GM21576 (cell line): Measurements from ENCODE around the gene HOXB8.

Experiments used
- ATAC-seq: cut with Tn5 transposase; IDR thresholded peaks from one replicate; pipeline ENCODE4 v1.9.1; 2021; ENCODE audit warnings: mild to moderate bottlenecking, moderate library complexity; ENCODE audit not compliant: unreplicated experiment

The HOXB8 gene

DNA sequence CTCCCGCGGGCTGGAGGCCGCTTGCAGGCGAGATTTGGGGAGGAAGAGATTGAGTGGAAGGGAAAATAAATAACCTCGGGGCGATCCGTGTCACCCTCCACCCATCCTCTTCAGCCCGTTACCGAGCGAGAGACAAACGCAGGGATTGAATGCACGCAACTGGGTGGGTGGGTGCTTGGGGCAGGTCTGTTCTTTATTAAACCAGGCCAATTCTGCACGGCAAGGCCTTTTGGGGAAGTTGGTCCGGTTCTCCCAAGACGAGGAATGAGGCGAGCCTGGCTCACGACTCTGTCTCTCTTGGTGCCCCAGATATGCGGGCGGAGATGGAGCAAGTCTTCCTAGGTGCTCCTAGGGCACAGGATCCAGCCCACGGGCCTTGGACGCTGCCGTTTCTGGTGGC, 3.9 kb downstream of the HOXB8 start:
- no peak for ATAC-seq

GRCh38 chr17:48610282-48611211, 4.5 kb downstream of the HOXB8 start, which contains the start of gene HOXB7:
HOXB7 (minus strand) TSS chr17:48611017; CDS start chr17:48610918, 99 bp downstream.
- no peak for ATAC-seq

- ATAC-seq, result no peak
These were observed 5.3 kb downstream of the HOXB8 start for GRCh38 chr17:48609759-48610281.

GRCh38 chr17:48609033-48609432, 6.1 kb downstream of the HOXB8 start:
- no peak for ATAC-seq

- ATAC-seq, result no peak
These were observed 6.6 kb downstream of the HOXB8 start for GRCh38 chr17:48608494-48608834.

DNA sequence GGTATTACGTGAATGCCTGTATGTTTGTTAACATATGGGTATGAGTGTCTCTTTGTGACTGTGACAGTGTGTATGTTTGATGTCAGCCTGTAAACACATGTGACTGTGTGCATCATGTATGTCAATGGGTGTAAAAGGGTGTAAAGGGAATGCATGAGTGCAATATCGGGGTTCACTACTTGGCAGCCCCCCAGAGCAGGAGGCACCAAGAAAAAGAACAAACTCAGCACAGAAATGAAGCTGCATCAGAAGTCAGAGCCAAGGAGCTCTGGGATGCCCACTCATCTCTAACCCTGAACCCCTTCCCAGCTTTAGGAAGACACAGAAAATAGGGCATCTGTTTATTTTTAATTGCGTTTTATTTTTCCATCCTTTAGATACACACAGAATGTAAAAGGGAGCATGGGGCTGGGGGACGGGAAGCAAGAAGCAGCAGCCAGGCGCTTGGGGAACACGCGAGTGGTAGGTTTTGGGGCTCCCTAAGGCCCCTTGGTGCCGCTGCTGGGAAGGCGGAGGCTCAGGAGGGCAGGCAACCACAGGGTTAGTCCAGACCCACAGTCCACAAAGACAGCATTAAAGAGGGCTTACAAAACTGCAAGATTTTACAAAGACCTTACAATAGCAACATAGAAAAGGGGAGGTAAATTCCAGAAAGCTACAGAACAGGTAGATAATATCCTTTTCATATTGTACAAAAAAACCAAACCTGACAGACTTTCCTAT, 8.0 kb downstream of the HOXB8 start:
- ATAC-seq, result no peak

GRCh38 chr17:48605991-48606891, 8.9 kb downstream of the HOXB8 start:
- no peak for ATAC-seq

- ATAC-seq, result no peak
These were observed 9.6 kb downstream of the HOXB8 start for GRCh38 chr17:48605409-48605919.

DNA sequence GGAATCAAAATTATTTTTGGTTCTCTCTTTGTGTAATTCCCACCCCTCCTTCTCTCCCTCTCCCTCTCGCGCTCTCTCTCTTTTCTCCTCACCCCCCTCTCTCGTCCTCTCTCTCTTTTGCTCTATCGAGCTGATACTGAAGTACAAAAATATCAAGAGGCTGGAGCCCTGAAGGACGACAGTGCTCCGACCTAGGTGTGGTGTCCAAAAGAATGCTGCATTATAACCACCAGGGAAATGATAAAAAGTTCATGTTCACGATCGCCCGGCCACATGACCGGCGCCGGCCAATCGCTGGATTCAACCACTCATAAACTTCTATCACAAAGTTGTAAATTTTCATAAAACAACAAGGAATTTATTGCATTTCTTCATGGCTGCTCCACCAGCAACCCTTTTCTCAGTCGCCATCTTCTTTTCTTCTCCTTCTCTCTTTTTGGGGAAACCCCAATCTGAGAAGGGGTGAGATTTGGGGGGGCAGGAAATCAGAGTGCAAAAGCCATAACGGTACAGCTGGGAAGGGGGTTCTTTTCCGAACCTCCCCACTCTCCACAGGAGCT, 10.2 kb downstream of the HOXB8 start, which contains the start of gene HOXB6:
HOXB6 (minus strand) TSS at position 217 of the 560 bp plus-strand sequence. CDS start 6,836 bp downstream, outside the sequence.
- no peak for ATAC-seq

DNA sequence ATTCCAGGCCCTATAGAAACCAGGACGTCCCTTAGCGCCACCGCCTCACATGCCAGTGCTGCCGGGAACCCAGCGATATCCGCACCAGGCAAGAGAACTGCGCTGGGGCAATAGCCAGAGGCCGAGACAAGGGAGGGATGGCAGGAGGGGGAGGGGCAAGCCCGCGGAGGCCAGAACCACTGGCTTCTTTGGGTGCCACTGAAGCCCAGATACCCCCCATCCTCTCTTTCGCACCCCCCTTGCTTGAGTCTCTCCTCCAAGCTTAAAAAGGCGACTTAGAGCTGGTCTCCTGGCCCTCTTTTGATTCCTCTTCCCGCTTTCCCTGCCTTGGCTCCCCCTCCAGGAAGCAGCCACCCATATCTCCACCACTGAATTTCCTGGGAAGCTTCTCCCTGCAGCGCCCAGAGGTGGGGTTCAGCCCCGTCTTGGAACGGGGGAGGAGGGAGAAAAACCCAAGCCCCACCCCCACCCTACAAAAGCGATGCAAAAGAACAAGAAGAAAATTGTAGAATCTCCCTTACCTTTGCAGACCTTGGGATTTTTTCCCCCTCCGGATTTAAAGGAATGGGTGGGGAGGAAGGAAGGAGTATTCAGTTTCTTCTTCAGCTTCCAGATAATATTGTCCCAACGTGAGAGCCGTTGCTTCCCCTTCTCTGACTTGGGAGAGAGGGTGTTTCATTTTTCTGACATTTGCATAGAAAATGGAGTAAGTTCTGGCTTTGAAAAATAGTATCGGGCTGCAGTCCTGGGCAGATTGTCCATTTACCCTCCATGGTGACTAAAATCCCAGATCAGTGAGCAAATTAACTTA, 10.9 kb downstream of the HOXB8 start:
- ATAC-seq, result no peak

GRCh38 chr17:48601539-48602425, 13.3 kb downstream of the HOXB8 start:
- no peak for ATAC-seq

DNA sequence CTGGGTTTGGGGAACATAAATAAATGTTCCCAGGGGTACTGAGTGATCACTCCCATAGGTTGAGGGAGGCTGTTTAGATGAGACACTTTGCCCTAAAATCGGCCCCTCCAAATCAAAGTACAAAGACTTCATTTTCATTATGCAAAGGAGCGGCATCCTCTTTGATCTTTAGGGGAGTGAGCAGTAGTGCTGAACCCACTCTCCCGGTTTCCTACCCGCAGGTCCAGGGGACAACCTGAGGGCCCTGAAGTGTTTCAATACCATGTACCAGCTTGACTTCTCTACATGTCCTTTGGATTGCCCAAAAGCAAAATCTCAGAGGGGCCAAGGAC, 13.9 kb downstream of the HOXB8 start:
- ATAC-seq, result no peak

- ATAC-seq, result no peak
These were observed 14.6 kb downstream of the HOXB8 start for GRCh38 chr17:48600244-48601098.

GRCh38 chr17:48599354-48599753, 15.7 kb downstream of the HOXB8 start:
- no peak for ATAC-seq

DNA sequence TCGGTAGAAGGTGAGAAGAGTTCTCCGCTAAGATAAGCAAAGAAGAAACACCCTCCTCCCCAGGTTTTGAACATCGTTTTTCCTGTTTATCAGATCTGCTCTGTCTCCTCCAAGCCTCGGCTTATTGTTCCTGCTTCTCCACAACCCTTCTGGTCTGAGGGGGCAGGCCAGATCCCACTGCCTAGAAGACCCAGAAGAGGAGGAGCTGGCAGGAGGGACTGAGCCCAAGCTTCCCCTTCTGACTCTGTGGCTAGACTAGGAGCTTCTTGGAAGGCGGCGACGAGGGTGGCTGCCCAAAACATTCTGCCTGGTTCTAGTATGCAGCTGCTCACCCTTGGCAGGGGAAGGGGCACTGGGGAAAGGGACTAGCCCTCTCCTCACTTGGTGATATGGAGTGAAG, 16.4 kb downstream of the HOXB8 start:
- ATAC-seq, result no peak

GRCh38 chr17:48597778-48598631, 17.1 kb downstream of the HOXB8 start:
- ATAC-seq, result no peak

- ATAC-seq, result no peak
These were observed 17.6 kb downstream of the HOXB8 start for GRCh38 chr17:48597528-48597777.
